HEK293T (cell line): ENCODE data around the gene ACOXL.

ENCODE experiments used
- ARNT ChIP-seq: fragments of 450-650 bp; IDR thresholded peaks from 2 replicates; pipeline ENCODE4 v1.6.1; 2017; ENCODE audit warnings: mild to moderate bottlenecking
- BHLHE40 ChIP-seq: fragments of 450-650 bp; IDR thresholded peaks from 2 replicates; pipeline ENCODE4 v1.6.1; 2016; ENCODE audit warnings: mild to moderate bottlenecking, moderate library complexity, borderline replicate concordance
- ELF4 ChIP-seq: fragments of 450-650 bp; IDR thresholded peaks from 2 replicates; pipeline ENCODE4 v1.6.1; 2017; ENCODE audit warnings: antibody characterized with exemption
- NFRKB ChIP-seq: fragments of 450-650 bp; IDR thresholded peaks from 2 replicates; pipeline ENCODE4 v1.6.1; 2016; ENCODE audit warnings: mild to moderate bottlenecking, moderate library complexity
- PKNOX1 ChIP-seq: fragments of 450-650 bp; IDR thresholded peaks from 2 replicates; pipeline ENCODE4 v1.6.1; 2016
- SP1 ChIP-seq: fragments of 450-650 bp; IDR thresholded peaks from 2 replicates; pipeline ENCODE4 v1.6.1; 2017
- SUZ12 ChIP-seq: fragments of 450-650 bp; IDR thresholded peaks from 2 replicates; pipeline ENCODE4 v1.6.1; 2016; ENCODE audit warnings: mild to moderate bottlenecking
- TARDBP ChIP-seq: fragments of 450-650 bp; IDR thresholded peaks from 2 replicates; pipeline ENCODE4 v1.6.1; 2016

GRCh38 chr2:111128096-111128495, 395.7 kb downstream of the ACOXL start:
- TF ChIP-seq SUZ12 (no peak), NFRKB (no peak), TARDBP (no peak), PKNOX1 (no peak), ELF4 (no peak), SP1 (no peak), BHLHE40 (no peak), ARNT (no peak)
